B cell (primary cell): ENCODE measurements around the gene ENO2.

Experiments
- CTCF ChIP-seq: fragments of 200-600 bp; IDR thresholded peaks from one replicate; pipeline ENCODE4 v1.8.0; 2022; ENCODE audit warnings: antibody characterized with exemption, mild to moderate bottlenecking
- EZH2 ChIP-seq: IDR thresholded peaks from 2 replicates; pipeline ENCODE4 v1.6.1; 2012; ENCODE audit warnings: borderline replicate concordance, low read depth, mild to moderate bottlenecking, moderate library complexity, low read length; ENCODE audit not compliant: insufficient read depth, poor library complexity, severe bottlenecking

GRCh38 chr12:6869049-6870021 is 45.0 kb upstream of the ENO2 start:
- TF ChIP-seq EZH2 (no peak), CTCF (peak; percentile 94)
